ENCODE results near the gene CLEC18A.

The CLEC18A gene

DNA sequence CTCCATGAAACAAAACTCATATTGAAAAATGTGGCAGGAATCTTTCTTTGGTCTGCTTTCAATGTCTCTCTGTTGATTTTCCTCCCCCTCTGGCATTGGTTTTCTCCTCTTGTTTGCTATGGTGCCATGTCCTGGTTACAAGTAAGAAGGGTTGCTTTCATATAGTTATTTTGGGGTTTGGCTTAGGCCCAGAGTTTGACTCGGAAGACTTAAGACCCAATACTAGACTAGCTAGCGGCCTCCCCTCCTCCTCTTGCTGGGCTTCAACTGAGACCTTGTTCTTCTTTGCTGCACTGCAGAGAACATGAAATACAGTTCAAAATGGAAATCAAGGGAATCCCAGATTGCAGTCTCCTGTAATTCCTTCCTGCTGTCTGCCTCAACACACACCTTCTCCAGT, 30.0 kb upstream of the CLEC18A start:
- ChIA-PET POLR2A (no interaction called here), CTCF (interaction anchor here (0.6 to 0.8 kb wide), 2 partner anchors 8 to 122 kb away, joined by 5 read pairs; no protein-coding TSS in a partner anchor)
- TF ChIP-seq GLI4 (tag by site-specific recombination; IDR thresholded peaks at IDR 0.05) (no peak), ZNF830 (tag by site-specific recombination; IDR thresholded peaks at IDR 0.05; ENCODE audit: low read depth) (no peak), ZNF561 (tag by site-specific recombination; IDR thresholded peaks at IDR 0.05; ENCODE audit: borderline replicate concordance) (no peak), IKZF3 (tag by site-specific recombination; IDR thresholded peaks at IDR 0.05) (no peak)
- TF ChIP-seq, protein P1, sequence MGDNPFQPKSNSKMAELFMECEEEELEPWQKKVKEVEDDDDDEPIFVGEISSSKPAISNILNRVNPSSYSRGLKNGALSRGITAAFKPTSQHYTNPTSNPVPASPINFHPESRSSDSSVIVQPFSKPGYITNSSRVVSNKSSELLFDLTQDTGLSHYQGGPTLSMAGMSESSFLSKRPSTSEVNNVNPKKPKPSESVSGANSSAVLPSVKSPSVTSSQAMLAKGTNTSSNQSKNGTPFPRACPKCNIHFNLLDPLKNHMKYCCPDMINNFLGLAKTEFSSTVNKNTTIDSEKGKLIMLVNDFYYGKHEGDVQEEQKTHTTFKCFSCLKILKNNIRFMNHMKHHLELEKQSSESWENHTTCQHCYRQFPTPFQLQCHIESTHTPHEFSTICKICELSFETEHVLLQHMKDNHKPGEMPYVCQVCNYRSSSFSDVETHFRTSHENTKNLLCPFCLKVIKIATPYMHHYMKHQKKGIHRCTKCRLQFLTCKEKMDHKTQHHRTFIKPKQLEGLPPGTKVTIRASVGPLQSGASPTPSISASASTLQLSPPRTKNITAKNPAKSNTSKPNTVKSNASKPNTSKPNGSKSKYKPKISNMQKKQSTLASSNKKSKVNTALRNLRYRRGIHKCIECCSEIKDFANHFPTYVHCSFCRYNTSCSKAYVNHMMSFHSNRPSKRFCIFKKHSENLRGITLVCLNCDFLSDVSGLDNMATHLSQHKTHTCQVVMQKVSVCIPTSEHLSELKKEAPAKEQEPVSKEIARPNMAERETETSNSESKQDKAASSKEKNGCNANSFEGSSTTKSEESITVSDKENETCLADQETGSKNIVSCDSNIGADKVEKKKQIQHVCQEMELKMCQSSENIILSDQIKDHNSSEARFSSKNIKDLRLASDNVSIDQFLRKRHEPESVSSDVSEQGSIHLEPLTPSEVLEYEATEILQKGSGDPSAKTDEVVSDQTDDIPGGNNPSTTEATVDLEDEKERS (tag by site-specific recombination; IDR thresholded peaks at IDR 0.05) = no peak
- H3K9me3 ChIP-seq (ENCODE audit: control insufficient read depth, insufficient read depth, low read depth, low read length) = no peaks in the 10 kb centered on the region
- H3K27ac ChIP-seq (ENCODE audit: extremely low read depth, low read depth, low read length) = no peak overlapping the region
- H3K4me1 ChIP-seq (ENCODE audit: control insufficient read depth, insufficient read depth, low read length) = no peaks in the 10 kb centered on the region
- peaks cover 0 to 8% of the 10 kb centered on the region in 2 experiments; a peak in 1 of 3 replicates for H3K36me3 ChIP-seq (ENCODE audit: control insufficient read depth in 2 of 2, insufficient read depth in 1 of 2, low read length in 2 of 2)
- no peak overlapping the region for H3K4me3 ChIP-seq (ENCODE audit: low read depth, low read length)

DNA sequence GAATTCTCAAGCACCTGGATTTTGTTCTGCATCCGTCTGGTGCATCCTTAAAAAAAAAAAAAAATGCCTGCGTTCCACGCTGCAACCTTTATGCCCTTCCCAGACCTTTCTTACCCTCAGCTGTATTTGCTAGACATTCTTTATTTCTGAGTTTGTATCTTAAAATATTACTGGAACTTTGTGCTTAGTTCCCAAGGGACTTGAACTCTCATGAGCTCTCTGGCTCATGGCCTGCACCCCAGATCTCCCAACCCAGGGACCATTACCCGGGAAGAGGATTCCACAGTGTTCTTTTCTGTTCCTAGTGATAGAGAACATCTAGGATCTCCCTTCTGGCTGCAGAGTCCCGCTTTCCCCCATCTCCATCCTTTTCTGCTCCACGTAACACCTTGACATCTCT, 28.9 kb upstream of the CLEC18A start:
- ChIA-PET CTCF (interaction anchor here (0.6 to 0.9 kb wide), 3 partner anchors 8 to 472 kb away, joined by 3 to 12 read pairs (median 4); no protein-coding TSS in a partner anchor), POLR2A (no interaction called here)
- Histone ChIP-seq H3K4me1 (ENCODE audit: control insufficient read depth, insufficient read depth, low read length) (no peaks in the 10 kb centered on the region), H3K27ac (ENCODE audit: extremely low read depth, low read depth, low read length) (no peak overlapping the region), H3K36me3 (ENCODE audit: control insufficient read depth in 2 of 2, insufficient read depth in 1 of 2, low read length in 2 of 2) (peaks cover 0 to 8% of the 10 kb centered on the region in 2 experiments; a peak in 1 of 3 replicates), H3K9me3 (ENCODE audit: control insufficient read depth, insufficient read depth, low read depth, low read length) (no peaks in the 10 kb centered on the region), H3K4me3 (ENCODE audit: low read depth, low read length) (no peak overlapping the region)
- no peak for TF ChIP-seq ZNF843 (tag by site-specific recombination; IDR thresholded peaks at IDR 0.05)
- no peak for TF ChIP-seq IKZF3 (tag by site-specific recombination; IDR thresholded peaks at IDR 0.05)
- no peak for TF ChIP-seq ZBTB48 (tag by site-specific recombination; IDR thresholded peaks at IDR 0.05)
- no peak for TF ChIP-seq ZNF274 (IDR thresholded peaks at IDR 0.05; ENCODE audit: low read length)
- no peak for TF ChIP-seq ZNF274 (tag by site-specific recombination; IDR thresholded peaks at IDR 0.05; ENCODE audit: borderline replicate concordance)
- TF ChIP-seq, protein P2, sequence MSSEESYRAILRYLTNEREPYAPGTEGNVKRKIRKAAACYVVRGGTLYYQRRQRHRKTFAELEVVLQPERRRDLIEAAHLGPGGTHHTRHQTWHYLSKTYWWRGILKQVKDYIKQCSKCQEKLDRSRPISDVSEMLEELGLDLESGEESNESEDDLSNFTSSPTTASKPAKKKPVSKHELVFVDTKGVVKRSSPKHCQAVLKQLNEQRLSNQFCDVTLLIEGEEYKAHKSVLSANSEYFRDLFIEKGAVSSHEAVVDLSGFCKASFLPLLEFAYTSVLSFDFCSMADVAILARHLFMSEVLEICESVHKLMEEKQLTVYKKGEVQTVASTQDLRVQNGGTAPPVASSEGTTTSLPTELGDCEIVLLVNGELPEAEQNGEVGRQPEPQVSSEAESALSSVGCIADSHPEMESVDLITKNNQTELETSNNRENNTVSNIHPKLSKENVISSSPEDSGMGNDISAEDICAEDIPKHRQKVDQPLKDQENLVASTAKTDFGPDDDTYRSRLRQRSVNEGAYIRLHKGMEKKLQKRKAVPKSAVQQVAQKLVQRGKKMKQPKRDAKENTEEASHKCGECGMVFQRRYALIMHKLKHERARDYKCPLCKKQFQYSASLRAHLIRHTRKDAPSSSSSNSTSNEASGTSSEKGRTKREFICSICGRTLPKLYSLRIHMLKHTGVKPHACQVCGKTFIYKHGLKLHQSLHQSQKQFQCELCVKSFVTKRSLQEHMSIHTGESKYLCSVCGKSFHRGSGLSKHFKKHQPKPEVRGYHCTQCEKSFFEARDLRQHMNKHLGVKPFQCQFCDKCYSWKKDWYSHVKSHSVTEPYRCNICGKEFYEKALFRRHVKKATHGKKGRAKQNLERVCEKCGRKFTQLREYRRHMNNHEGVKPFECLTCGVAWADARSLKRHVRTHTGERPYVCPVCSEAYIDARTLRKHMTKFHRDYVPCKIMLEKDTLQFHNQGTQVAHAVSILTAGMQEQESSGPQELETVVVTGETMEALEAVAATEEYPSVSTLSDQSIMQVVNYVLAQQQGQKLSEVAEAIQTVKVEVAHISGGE (tag by site-specific recombination; conservative IDR thresholded peaks at IDR 0.05; ENCODE audit: low read depth) = no peak
- no peak for TF ChIP-seq YY1 (tag by site-specific recombination; IDR thresholded peaks at IDR 0.05)
- TF ChIP-seq ZFP69B (tag by site-specific recombination; IDR thresholded peaks at IDR 0.05) = no peak
- TF ChIP-seq, protein P3, sequence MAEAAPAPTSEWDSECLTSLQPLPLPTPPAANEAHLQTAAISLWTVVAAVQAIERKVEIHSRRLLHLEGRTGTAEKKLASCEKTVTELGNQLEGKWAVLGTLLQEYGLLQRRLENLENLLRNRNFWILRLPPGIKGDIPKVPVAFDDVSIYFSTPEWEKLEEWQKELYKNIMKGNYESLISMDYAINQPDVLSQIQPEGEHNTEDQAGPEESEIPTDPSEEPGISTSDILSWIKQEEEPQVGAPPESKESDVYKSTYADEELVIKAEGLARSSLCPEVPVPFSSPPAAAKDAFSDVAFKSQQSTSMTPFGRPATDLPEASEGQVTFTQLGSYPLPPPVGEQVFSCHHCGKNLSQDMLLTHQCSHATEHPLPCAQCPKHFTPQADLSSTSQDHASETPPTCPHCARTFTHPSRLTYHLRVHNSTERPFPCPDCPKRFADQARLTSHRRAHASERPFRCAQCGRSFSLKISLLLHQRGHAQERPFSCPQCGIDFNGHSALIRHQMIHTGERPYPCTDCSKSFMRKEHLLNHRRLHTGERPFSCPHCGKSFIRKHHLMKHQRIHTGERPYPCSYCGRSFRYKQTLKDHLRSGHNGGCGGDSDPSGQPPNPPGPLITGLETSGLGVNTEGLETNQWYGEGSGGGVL (tag by site-specific recombination; IDR thresholded peaks at IDR 0.05) = no peak
- TF ChIP-seq TCF7L2 (IDR thresholded peaks at IDR 0.05; ENCODE audit: borderline replicate concordance, low read depth, low read length) = no peak

Measured in HEK293 (cell line).